Measurements from ENCODE around the gene PCSK4. TPM values are rescaled to one million over a fixed set of nuclear protein-coding genes. Genes with fewer than 3 reads are reported as not detected.
"Not testable (repeated sequence)": the region's sequence is repeated elsewhere in the genome, so short reads cannot be mapped to it uniquely, and the experiment has no call there.

Gene PCSK4
- total and polyA plus RNA-seq, 9 donors, result 0.83 to 9.4 (median 1.9) TPM; not detected in 1

DNA sequence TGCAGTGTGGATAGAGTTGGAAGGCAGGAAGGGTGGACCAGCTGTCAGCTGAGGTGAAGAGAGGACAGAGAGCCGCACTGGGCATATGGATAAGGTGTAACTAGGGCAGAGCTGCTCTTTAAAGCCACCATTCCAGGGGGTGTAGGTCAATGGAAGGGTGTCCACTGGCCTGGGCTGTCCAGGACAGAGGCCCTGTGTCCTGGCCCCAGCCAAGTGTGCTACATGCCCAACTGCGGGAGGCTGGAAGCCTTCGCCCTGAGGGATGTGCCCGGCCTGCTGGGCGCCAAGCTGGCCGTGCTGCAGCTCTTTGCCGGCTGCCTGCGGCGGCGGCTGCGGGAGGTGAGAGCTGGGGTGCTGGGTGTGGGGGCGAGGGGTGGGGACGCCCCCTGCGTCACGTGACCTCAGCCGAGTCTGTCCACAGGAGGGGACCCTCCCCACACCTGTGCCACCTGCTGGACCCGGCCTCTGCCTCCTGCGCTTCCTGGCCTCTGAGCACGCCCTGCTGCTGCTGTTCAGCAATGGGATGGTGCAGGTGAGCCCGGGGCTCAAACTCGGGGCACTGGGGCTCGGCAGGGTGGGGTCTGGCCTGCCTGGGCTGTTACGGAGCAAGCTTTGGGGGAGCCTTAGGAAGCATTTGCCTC is 43.5 kb upstream of the PCSK4 start:
- no peak overlapping the region for H3K4me3 ChIP-seq
- H3K4me1 ChIP-seq (ENCODE audit: insufficient read depth), result peaks cover under 1% of the 10 kb centered on the region
- intact Hi-C loops (cut with DNase I), result no loop called here
- no peaks in the 10 kb centered on the region for H3K36me3 ChIP-seq
- H3K27ac ChIP-seq, result no peak overlapping the region
- H3K27me3 ChIP-seq, result no peaks in the 10 kb centered on the region
- DNase-seq, result no peak
- H3K9me3 ChIP-seq, result no peaks in the 10 kb centered on the region
- 79 to 87% (median 80%) methylated on average over 22 to 23 of the region's 23 CpGs for WGBS, 3 donors
- TF ChIP-seq EP300 (IDR thresholded peaks at IDR 0.05) (no peak), POLR2A (IDR thresholded peaks at IDR 0.05) (no peak)
- TF ChIP-seq, protein P1, sequence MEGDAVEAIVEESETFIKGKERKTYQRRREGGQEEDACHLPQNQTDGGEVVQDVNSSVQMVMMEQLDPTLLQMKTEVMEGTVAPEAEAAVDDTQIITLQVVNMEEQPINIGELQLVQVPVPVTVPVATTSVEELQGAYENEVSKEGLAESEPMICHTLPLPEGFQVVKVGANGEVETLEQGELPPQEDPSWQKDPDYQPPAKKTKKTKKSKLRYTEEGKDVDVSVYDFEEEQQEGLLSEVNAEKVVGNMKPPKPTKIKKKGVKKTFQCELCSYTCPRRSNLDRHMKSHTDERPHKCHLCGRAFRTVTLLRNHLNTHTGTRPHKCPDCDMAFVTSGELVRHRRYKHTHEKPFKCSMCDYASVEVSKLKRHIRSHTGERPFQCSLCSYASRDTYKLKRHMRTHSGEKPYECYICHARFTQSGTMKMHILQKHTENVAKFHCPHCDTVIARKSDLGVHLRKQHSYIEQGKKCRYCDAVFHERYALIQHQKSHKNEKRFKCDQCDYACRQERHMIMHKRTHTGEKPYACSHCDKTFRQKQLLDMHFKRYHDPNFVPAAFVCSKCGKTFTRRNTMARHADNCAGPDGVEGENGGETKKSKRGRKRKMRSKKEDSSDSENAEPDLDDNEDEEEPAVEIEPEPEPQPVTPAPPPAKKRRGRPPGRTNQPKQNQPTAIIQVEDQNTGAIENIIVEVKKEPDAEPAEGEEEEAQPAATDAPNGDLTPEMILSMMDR (IDR thresholded peaks at IDR 0.05), result no peak

- no peaks in the 10 kb centered on the region for H3K27me3 ChIP-seq
- no peak overlapping the region for H3K4me3 ChIP-seq
- WGBS, 3 donors, result 88 to 95% (median 93%) methylated on average over 9 of the region's 9 CpGs
- TF ChIP-seq POLR2A (IDR thresholded peaks at IDR 0.05) (no peak), EP300 (IDR thresholded peaks at IDR 0.05) (no peak)
- TF ChIP-seq, protein P1 (IDR thresholded peaks at IDR 0.05), result no peak
- H3K36me3 ChIP-seq, result no peaks in the 10 kb centered on the region
- no peaks in the 10 kb centered on the region for H3K4me1 ChIP-seq (ENCODE audit: insufficient read depth)
- no peak for DNase-seq
- intact Hi-C loops (cut with DNase I), result no loop called here
- no peaks in the 10 kb centered on the region for H3K9me3 ChIP-seq
- no peak overlapping the region for H3K27ac ChIP-seq
These were observed 41.9 kb upstream of the PCSK4 start for GRCh38 chr19:1532003-1532402.

DNA sequence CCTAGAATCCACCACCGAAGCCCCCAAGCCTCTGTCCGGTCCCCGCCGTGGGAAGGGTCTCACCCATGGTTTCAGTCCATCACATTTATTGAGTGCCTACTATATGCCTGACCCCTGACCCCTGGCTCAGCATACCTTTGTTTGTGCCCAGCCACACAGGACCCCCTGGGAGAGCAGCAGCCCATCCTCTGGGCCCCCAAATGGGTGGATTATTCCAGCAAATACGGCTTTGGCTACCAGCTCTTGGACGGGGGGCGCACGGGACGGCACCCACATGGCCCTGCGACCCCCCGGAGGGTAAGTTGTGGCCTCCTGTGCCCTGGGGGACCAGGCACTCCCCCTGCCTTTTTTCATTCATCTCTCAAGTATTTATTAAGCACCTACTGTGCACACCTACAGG is 41.4 kb upstream of the PCSK4 start:
- 81 to 94% (median 88%) methylated on average over 11 of the region's 11 CpGs for WGBS, 3 donors
- DNase-seq, result no peak
- intact Hi-C loops (cut with DNase I), result no loop called here
- H3K9me3 ChIP-seq, result no peaks in the 10 kb centered on the region
- H3K27me3 ChIP-seq, result no peaks in the 10 kb centered on the region
- H3K36me3 ChIP-seq, result no peaks in the 10 kb centered on the region
- TF ChIP-seq, protein P1 (IDR thresholded peaks at IDR 0.05), result no peak
- no peak for TF ChIP-seq POLR2A (IDR thresholded peaks at IDR 0.05)
- TF ChIP-seq EP300 (IDR thresholded peaks at IDR 0.05), result no peak
- no peaks in the 10 kb centered on the region for H3K4me1 ChIP-seq (ENCODE audit: insufficient read depth)
- H3K27ac ChIP-seq, result no peak overlapping the region
- no peak overlapping the region for H3K4me3 ChIP-seq

DNA sequence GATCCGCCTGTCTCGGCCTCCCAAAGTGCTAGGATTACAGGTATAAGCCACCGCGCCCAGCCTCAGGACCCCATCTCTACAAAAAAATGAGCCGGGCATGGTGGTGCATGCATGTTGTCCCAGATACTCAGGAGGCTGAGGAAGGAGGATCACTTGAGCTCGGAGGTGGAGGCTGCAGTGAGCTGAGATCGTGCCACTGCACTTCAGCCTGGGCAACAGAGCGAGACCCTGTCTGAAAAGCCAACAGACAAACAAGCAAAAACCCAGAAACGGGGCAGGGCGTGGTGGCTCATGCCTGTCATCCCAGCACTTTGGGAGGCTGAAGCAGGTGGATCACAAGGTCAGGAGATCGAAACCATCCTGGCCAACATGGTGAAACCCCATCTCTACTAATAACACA is 40.7 kb upstream of the PCSK4 start:
- H3K36me3 ChIP-seq; H3K27me3 ChIP-seq; intact Hi-C loops (cut with DNase I); H3K9me3 ChIP-seq; DNase-seq; H3K4me3 ChIP-seq; H3K4me1 ChIP-seq (ENCODE audit: insufficient read depth); H3K27ac ChIP-seq: not testable (repeated sequence)
- 91 to 97% (median 96%) methylated on average over 11 of the region's 11 CpGs for WGBS, 3 donors

- DNase-seq, result no peak
- no peak for TF ChIP-seq EP300 (IDR thresholded peaks at IDR 0.05)
- TF ChIP-seq, protein P1 (IDR thresholded peaks at IDR 0.05), result no peak
- TF ChIP-seq POLR2A (IDR thresholded peaks at IDR 0.05), result no peak
- intact Hi-C loops (cut with DNase I), result no loop called here
- Histone ChIP-seq H3K36me3 (no peaks in the 10 kb centered on the region), H3K4me1 (ENCODE audit: insufficient read depth) (peaks cover under 1% of the 10 kb centered on the region), H3K27ac (no peak overlapping the region), H3K27me3 (no peaks in the 10 kb centered on the region), H3K9me3 (no peaks in the 10 kb centered on the region), H3K4me3 (no peak overlapping the region)
- 82 to 84% (median 83%) methylated on average over 16 of the region's 16 CpGs for WGBS, 3 donors
These were observed 39.3 kb upstream of the PCSK4 start for GRCh38 chr19:1529430-1529816.
